SU-DHL-6 (cell line): ENCODE measurements around the gene PTK6.

Experiments used
- H2AFZ ChIP-seq: fragments of 200-600 bp; sonication (generic); 2 replicates; pipeline ENCODE4 v1.6.1; 2014; ENCODE audit warnings: low read depth, mild to moderate bottlenecking, moderate library complexity, mixed read lengths, antibody characterized with exemption, low read length; ENCODE audit not compliant: severe bottlenecking
- H3F3A ChIP-seq: fragments of 200-600 bp; shearing (Covaris generic); 2 replicates; pipeline ENCODE4 v1.6.0; 2016; ENCODE audit warnings: antibody characterized with exemption, mild to moderate bottlenecking; ENCODE audit not compliant: insufficient read depth
- H3K27ac ChIP-seq: fragments of 200-600 bp; sonication (generic); 2 replicates; pipeline ENCODE4 v1.5.1; 2016; ENCODE audit warnings: low read depth, mild to moderate bottlenecking, low read length, moderate library complexity, mixed read lengths
- H3K27me3 ChIP-seq: fragments of 200-600 bp; sonication (generic), shearing (Covaris generic); 2 replicates; pipeline ENCODE4 v1.6.0; 2014; ENCODE audit warnings: mild to moderate bottlenecking, low read length
- H3K36me3 ChIP-seq: fragments of 200-600 bp; sonication (generic); 2 replicates; pipeline ENCODE4 v1.6.1; 2014; ENCODE audit warnings: mild to moderate bottlenecking, low read length, mixed read lengths
- H3K4me2 ChIP-seq: fragments of 300-600, 200-600 bp; shearing (Covaris generic), sonication (generic); 2 replicates; pipeline ENCODE4 v1.6.0; 2014; ENCODE audit warnings: low read length, low read depth, mild to moderate bottlenecking; ENCODE audit not compliant: poor library complexity, severe bottlenecking
- H3K4me3 ChIP-seq: fragments of 200-600 bp; sonication (generic); 2 replicates; pipeline ENCODE4 v1.5.1; 2014; ENCODE audit warnings: antibody characterized with exemption, low read length, mild to moderate bottlenecking, mixed read lengths; ENCODE audit not compliant: insufficient read depth, poor library complexity, severe bottlenecking
- H3K79me2 ChIP-seq: fragments of 200-600 bp; sonication (generic); 2 replicates; pipeline ENCODE4 v1.6.1; 2014; ENCODE audit warnings: mild to moderate bottlenecking, low read length, moderate library complexity; ENCODE audit not compliant: insufficient read depth
- H3K9ac ChIP-seq: fragments of 200-600 bp; sonication (generic); 2 replicates; pipeline ENCODE4 v1.7.0; 2014; ENCODE audit warnings: mild to moderate bottlenecking, low read length
- H3K9me2 ChIP-seq: fragments of 200-600 bp; sonication (generic); replicated peaks from 2 replicates; pipeline ENCODE4 v1.6.1; 2014; ENCODE audit warnings: low read length; ENCODE audit not compliant: insufficient read depth
- H3K9me3 ChIP-seq: fragments of 200-600 bp; sonication (generic); 2 replicates; pipeline ENCODE4 v1.6.1; 2014; ENCODE audit warnings: low read length, mixed read lengths; ENCODE audit not compliant: insufficient read depth
- H4K20me1 ChIP-seq: fragments of 200-600 bp; sonication (generic); 2 replicates; pipeline ENCODE4 v1.6.1; 2014; ENCODE audit warnings: low read depth, mild to moderate bottlenecking, antibody characterized with exemption, low read length, moderate library complexity, mixed read lengths
- EZH2phosphoT487 ChIP-seq: fragments of 200-600 bp; sonication (generic), shearing (Covaris generic); conservative IDR thresholded peaks from 2 replicates; pipeline ENCODE4 v1.6.1; 2018; ENCODE audit warnings: mild to moderate bottlenecking, antibody characterized with exemption, low read length, moderate library complexity, mixed read lengths
- TF ChIP-seq, protein P1 (sequence below): fragments of 200-600 bp; sonication (generic); IDR thresholded peaks from one replicate; pipeline ENCODE4 v1.5.1; 2017; ENCODE audit warnings: antibody characterized with exemption, mild to moderate bottlenecking, low read length, moderate library complexity; ENCODE audit not compliant: insufficient read depth, poor library complexity, severe bottlenecking

PTK6 gene

DNA sequence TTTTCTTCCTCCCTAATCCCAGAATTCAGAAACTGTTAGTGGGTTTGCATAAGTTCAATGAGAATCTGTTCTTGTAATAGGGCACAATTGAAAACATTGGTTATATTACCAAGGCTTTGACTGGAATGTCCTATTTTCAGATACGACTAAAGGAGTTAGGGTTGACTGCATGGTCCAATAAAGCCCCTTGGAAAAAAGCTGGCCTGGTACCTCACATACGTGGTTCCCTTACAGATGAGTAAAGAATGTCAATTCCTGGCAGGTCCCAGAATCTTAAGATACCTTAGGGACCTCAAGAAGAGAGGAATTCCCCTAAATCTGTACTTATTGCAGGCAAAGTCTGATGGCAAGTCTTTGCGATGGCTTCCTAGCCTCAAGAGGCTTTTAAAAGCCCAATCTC lies 12.0 kb downstream of the PTK6 start:
- Histone ChIP-seq H3K9ac (no peak overlapping the region), H3K9me2 (no peaks in the 10 kb centered on the region), H2AFZ (no peak overlapping the region), H3K36me3 (peaks cover 3% of the 10 kb centered on the region; the same call in 1 of the 2 replicates), H3K79me2 (no peaks in the 10 kb centered on the region), H3K9me3 (no peaks in the 10 kb centered on the region), H3K4me3 (no peak overlapping the region), H3F3A (0 out of 2 replicates have a peak, but pooled peaks cover 3% of the 10 kb centered on the region), H3K4me2 (no peak overlapping the region), H4K20me1 (no peaks in the 10 kb centered on the region), H3K27me3 (no peaks in the 10 kb centered on the region), H3K27ac (no peak overlapping the region)
- no peak for TF ChIP-seq EZH2phosphoT487
- TF ChIP-seq, protein P1, sequence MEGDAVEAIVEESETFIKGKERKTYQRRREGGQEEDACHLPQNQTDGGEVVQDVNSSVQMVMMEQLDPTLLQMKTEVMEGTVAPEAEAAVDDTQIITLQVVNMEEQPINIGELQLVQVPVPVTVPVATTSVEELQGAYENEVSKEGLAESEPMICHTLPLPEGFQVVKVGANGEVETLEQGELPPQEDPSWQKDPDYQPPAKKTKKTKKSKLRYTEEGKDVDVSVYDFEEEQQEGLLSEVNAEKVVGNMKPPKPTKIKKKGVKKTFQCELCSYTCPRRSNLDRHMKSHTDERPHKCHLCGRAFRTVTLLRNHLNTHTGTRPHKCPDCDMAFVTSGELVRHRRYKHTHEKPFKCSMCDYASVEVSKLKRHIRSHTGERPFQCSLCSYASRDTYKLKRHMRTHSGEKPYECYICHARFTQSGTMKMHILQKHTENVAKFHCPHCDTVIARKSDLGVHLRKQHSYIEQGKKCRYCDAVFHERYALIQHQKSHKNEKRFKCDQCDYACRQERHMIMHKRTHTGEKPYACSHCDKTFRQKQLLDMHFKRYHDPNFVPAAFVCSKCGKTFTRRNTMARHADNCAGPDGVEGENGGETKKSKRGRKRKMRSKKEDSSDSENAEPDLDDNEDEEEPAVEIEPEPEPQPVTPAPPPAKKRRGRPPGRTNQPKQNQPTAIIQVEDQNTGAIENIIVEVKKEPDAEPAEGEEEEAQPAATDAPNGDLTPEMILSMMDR: no peak

- H3F3A ChIP-seq: 0 out of 2 replicates have a peak, but pooled peaks cover 3% of the 10 kb centered on the region
- no peaks in the 10 kb centered on the region for H3K9me3 ChIP-seq
- no peak overlapping the region for H3K9ac ChIP-seq
- H4K20me1 ChIP-seq: no peaks in the 10 kb centered on the region
- peaks cover 3% of the 10 kb centered on the region; the same call in 1 of the 2 replicates for H3K36me3 ChIP-seq
- H3K4me3 ChIP-seq: no peak overlapping the region
- TF ChIP-seq, protein P1: no peak
- no peak for TF ChIP-seq EZH2phosphoT487
- H3K9me2 ChIP-seq: no peaks in the 10 kb centered on the region
- no peak overlapping the region for H2AFZ ChIP-seq
- no peaks in the 10 kb centered on the region for H3K27me3 ChIP-seq
- H3K4me2 ChIP-seq: no peak overlapping the region
- no peak overlapping the region for H3K27ac ChIP-seq
- no peaks in the 10 kb centered on the region for H3K79me2 ChIP-seq
Measured at GRCh38 chr20:63522981-63523611, 14.1 kb downstream of the PTK6 start.

- Histone ChIP-seq H2AFZ (no peak overlapping the region), H3K4me2 (no peak overlapping the region), H3K9me2 (no peaks in the 10 kb centered on the region), H3K36me3 (peaks cover 3% of the 10 kb centered on the region; the same call in 1 of the 2 replicates), H3K79me2 (no peaks in the 10 kb centered on the region), H3K27me3 (no peaks in the 10 kb centered on the region), H3K9me3 (no peaks in the 10 kb centered on the region), H4K20me1 (no peaks in the 10 kb centered on the region), H3K27ac (no peak overlapping the region), H3K4me3 (no peak overlapping the region), H3K9ac (no peak overlapping the region), H3F3A (0 out of 2 replicates have a peak, but pooled peaks cover 3% of the 10 kb centered on the region)
- TF ChIP-seq, protein P1: no peak
- no peak for TF ChIP-seq EZH2phosphoT487
Measured at GRCh38 chr20:63522091-63522868, 14.9 kb downstream of the PTK6 start.
